Tibial nerve (tissue), 4 donors: ENCODE measurements around the gene GKN1. TPM values are rescaled to one million over a fixed set of nuclear protein-coding genes. Genes with fewer than 3 reads are reported as not detected.

ENCODE experiments used
- DNase-seq, 2 donors: peaks; one replicate each; pipeline ENCODE4 v3.0.0-alpha.2; 2019; ENCODE audit warnings: low spot score in 2 of 2
- H3K27ac ChIP-seq, 4 donors: fragments of 200-600 bp; sonication (generic) in 3 of 4; one replicate each; pipeline ENCODE4 v1.5.1; 2017 to 2019; ENCODE audit warnings: mild to moderate bottlenecking in 1 of 4
- H3K27me3 ChIP-seq, 2 donors: fragments of 200-600 bp; sonication (generic) in 1 of 2; one replicate each; pipeline versions ENCODE4 v1.5.1 to v1.6.0; 2017 to 2019
- H3K36me3 ChIP-seq, 3 donors: fragments of 200-600 bp; sonication (generic); one replicate each; pipeline ENCODE4 v1.5.1; 2018 to 2019
- H3K4me1 ChIP-seq, 4 donors: fragments of 200-600 bp; sonication (generic) in 3 of 4; one replicate each; pipeline ENCODE4 v1.5.1; 2017 to 2019
- H3K4me3 ChIP-seq, 4 donors: fragments of 200-600 bp; sonication (generic) in 3 of 4; one replicate each; pipeline ENCODE4 v1.5.1; 2017 to 2019; ENCODE audit warnings: mild to moderate bottlenecking in 1 of 4, moderate library complexity in 1 of 4
- H3K9me3 ChIP-seq, 4 donors: fragments of 200-600 bp; sonication (generic) in 3 of 4; one replicate each; pipeline ENCODE4 v1.5.1; 2017 to 2019
- CTCF ChIP-seq, 5 experiments: fragments of 200-600 bp in 3 of 5; fragments of 450-650 bp in 2 of 5; sonication (generic) in 3 of 5; IDR thresholded peaks; one replicate each; pipeline ENCODE4 v1.5.1; 2016 to 2019; ENCODE audit warnings: antibody characterized with exemption in 5 of 5, mild to moderate bottlenecking in 3 of 5, moderate library complexity in 2 of 5
- EP300 ChIP-seq, 2 donors: sonication (generic); formaldehyde crosslinking; IDR thresholded peaks; one replicate each; pipeline ENCODE4 v1.6.1; 2017; ENCODE audit warnings: antibody characterized with exemption in 2 of 2, mild to moderate bottlenecking in 1 of 2
- POLR2A ChIP-seq, 2 donors: fragments of 450-650 bp; IDR thresholded peaks; one replicate each; pipeline ENCODE4 v1.6.1; 2017; ENCODE audit warnings: antibody characterized with exemption in 2 of 2, mild to moderate bottlenecking in 2 of 2, moderate library complexity in 2 of 2
- WGBS, 2 donors: methylation state at CpG; one replicate each; pipeline ENCODE4 v1.1.5; 2018; 5-methylcytosine and 5-hydroxymethylcytosine counted together
- total RNA-seq, 4 donors: library from RNA; depleted of rRNA; stranded (reverse); fragments of >200 nt; gene quantifications; one replicate each; pipeline ENCODE4 v1.1.0, GENCODE V29; 2016

The GKN1 gene
- total RNA-seq, 4 donors from 2014 or later, result not detected

GRCh38 chr2:68932402-68932801, 42.0 kb upstream of the GKN1 start:
- Histone ChIP-seq H3K36me3 (no peaks in the 10 kb centered on the region), H3K4me3 (no peak overlapping the region), H3K4me1 (peaks cover 0 to 17% (median 8%) of the 10 kb centered on the region in 4 donors), H3K27ac (no peak overlapping the region), H3K27me3 (no peaks in the 10 kb centered on the region), H3K9me3 (no peaks in the 10 kb centered on the region)
- TF ChIP-seq POLR2A (IDR thresholded peaks at IDR 0.05) (no peak), CTCF (IDR thresholded peaks at IDR 0.05) (no peak)
- 79 to 88% methylated on average over 4 of the region's 4 CpGs for WGBS, 2 donors
- DNase-seq, result no peak

GRCh38 chr2:68934021-68934420, 40.4 kb upstream of the GKN1 start:
- Histone ChIP-seq H3K27me3 (no peaks in the 10 kb centered on the region), H3K4me1 (peaks cover 0 to 18% (median 9%) of the 10 kb centered on the region in 4 donors), H3K27ac (peak overlapping the region in 1 of 4 donors; percentile 1), H3K9me3 (no peaks in the 10 kb centered on the region), H3K4me3 (no peak overlapping the region), H3K36me3 (no peaks in the 10 kb centered on the region)
- no peak for TF ChIP-seq EP300 (IDR thresholded peaks at IDR 0.05)
- TF ChIP-seq POLR2A (IDR thresholded peaks at IDR 0.05), result no peak
- TF ChIP-seq CTCF (IDR thresholded peaks at IDR 0.05), result no peak
- DNase-seq, result no peak
- WGBS, 2 donors, result 83 to 96% methylated on average over 3 of the region's 3 CpGs

GRCh38 chr2:68935471-68935870, 39.0 kb upstream of the GKN1 start:
- no peaks in the 10 kb centered on the region for H3K36me3 ChIP-seq
- DNase-seq, result no peak
- no peak overlapping the region for H3K4me3 ChIP-seq
- TF ChIP-seq CTCF (IDR thresholded peaks at IDR 0.05), result no peak
- peaks cover 0 to 18% (median 9%) of the 10 kb centered on the region in 4 donors for H3K4me1 ChIP-seq
- WGBS, 2 donors, result 94 to 95% methylated on average over 4 to 5 of the region's 5 CpGs
- no peak overlapping the region for H3K27ac ChIP-seq
- H3K9me3 ChIP-seq, result no peaks in the 10 kb centered on the region
- no peaks in the 10 kb centered on the region for H3K27me3 ChIP-seq

GRCh38 chr2:68936427-68936826, 38.0 kb upstream of the GKN1 start:
- Histone ChIP-seq H3K27ac (no peak overlapping the region), H3K9me3 (no peaks in the 10 kb centered on the region), H3K27me3 (no peaks in the 10 kb centered on the region), H3K4me1 (peaks cover 0 to 18% (median 9%) of the 10 kb centered on the region in 4 donors), H3K4me3 (no peak overlapping the region), H3K36me3 (no peaks in the 10 kb centered on the region)
- DNase-seq, result no peak
- TF ChIP-seq CTCF (IDR thresholded peaks at IDR 0.05), result no peak
- no peak for TF ChIP-seq EP300 (IDR thresholded peaks at IDR 0.05)
- TF ChIP-seq POLR2A (IDR thresholded peaks at IDR 0.05), result no peak
- WGBS, 2 donors, result 82 to 84% methylated on average over 2 of the region's 2 CpGs

GRCh38 chr2:68936889-68937288, 37.5 kb upstream of the GKN1 start:
- no peak overlapping the region for H3K27ac ChIP-seq

More at GRCh38 chr2:68936889-68937288, 37.5 kb upstream of the GKN1 start:
- H3K36me3 ChIP-seq, result no peaks in the 10 kb centered on the region
- WGBS, 2 donors, result 67 to 86% methylated on average over 1 of the region's 1 CpG
- TF ChIP-seq POLR2A (IDR thresholded peaks at IDR 0.05) (no peak), CTCF (IDR thresholded peaks at IDR 0.05) (no peak), EP300 (IDR thresholded peaks at IDR 0.05) (no peak)
- H3K9me3 ChIP-seq, result peaks cover 0 to 3% (median 0%) of the 10 kb centered on the region in 4 donors
- H3K4me3 ChIP-seq, result no peak overlapping the region
- H3K4me1 ChIP-seq, result peaks cover 0 to 18% (median 8%) of the 10 kb centered on the region in 4 donors
- H3K27me3 ChIP-seq, result no peaks in the 10 kb centered on the region
- no peak for DNase-seq
